ENCODE data around the gene ENPP6. TPM values are rescaled to one million over a fixed set of nuclear protein-coding genes. Genes with fewer than 3 reads are reported as not detected.

Gene ENPP6
- polyA plus RNA-seq, 1 of the 3 experiments (the other 2 are of a cell fraction), result not detected

DNA sequence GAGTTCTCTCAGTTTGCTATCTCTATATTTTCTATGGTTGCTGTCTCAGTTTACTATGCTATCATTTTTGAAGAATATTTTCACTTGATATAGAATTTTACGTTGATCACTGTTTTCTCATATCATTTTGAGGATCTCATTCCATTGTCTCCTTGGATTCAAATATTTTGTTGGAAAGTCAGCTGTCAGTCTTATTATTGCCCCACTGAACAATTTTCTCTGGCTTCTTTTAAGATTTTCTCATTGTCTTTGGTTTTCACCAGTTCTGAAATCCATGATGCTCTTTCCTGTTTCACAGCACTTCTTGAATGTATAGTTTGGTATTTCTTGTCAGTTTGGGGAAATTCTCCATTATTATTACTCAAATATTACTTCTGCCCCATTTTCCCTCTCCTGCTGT, 81.1 kb downstream of the ENPP6 start:
- WGBS (ENCODE audit: low lambda C conversion rate), result 15% methylated on average over 1 of the region's 1 CpG

DNA sequence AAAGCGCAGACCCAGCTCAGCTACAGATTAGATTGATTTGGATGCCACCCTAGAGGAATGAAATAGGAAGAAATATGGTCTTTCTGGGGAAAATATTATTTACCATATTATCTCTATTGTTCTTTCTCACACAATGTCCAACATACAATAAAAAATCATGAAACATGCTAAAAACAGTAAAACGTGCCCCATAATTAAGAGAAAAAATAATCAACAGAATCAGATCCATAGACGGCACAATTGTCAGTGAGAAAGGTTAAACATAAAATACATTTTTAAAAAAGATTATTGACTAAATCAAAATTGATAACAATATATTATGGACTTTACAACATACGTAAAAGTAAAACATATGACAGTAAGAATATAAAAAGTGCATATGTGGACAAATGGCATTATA, 90.9 kb downstream of the ENPP6 start:
- no peaks in the 10 kb centered on the region for H3F3A ChIP-seq (replicated peaks; ENCODE audit: insufficient read depth)
- CTCF ChIA-PET, result interaction anchor here (1.9 kb wide), 1 partner anchor 27 kb away, joined by 5 read pairs; no protein-coding TSS in a partner anchor
- 27% methylated on average over 4 of the region's 4 CpGs for WGBS (ENCODE audit: low lambda C conversion rate)
- no peak for DNase-seq
- no peak overlapping the region for H3K4me3 ChIP-seq (ENCODE audit: low read depth in 2 of 2, low read length in 1 of 2)
- H3K9me2 ChIP-seq, result no peaks in the 10 kb centered on the region
- no peaks in the 10 kb centered on the region for H3K36me3 ChIP-seq (replicated peaks in 1 of 2; ENCODE audit: control insufficient read depth in 1 of 2, insufficient read depth in 2 of 2, low read length in 1 of 2)
- H3K79me2 ChIP-seq (ENCODE audit: insufficient read depth), result no peaks in the 10 kb centered on the region
- H3K4me1 ChIP-seq (ENCODE audit: control insufficient read depth in 1 of 2, insufficient read depth in 2 of 2, low read depth in 1 of 2, low read length in 1 of 2), result no peaks in the 10 kb centered on the region
- H4K20me1 ChIP-seq (ENCODE audit: insufficient read depth), result no peaks in the 10 kb centered on the region
- H3K9ac ChIP-seq, result no peak overlapping the region
- no peak overlapping the region for H2AFZ ChIP-seq (ENCODE audit: low read depth)
- no peak overlapping the region for H3K27ac ChIP-seq (ENCODE audit: low read depth in 2 of 2, low read length in 1 of 2)
- no peaks in the 10 kb centered on the region for H3K27me3 ChIP-seq (ENCODE audit: insufficient read depth)
- POLR2A ChIA-PET, result no interaction called here
- H3K4me2 ChIP-seq, result no peak overlapping the region
- no peaks in the 10 kb centered on the region for H3K9me3 ChIP-seq
- TF ChIP-seq, protein P1, sequence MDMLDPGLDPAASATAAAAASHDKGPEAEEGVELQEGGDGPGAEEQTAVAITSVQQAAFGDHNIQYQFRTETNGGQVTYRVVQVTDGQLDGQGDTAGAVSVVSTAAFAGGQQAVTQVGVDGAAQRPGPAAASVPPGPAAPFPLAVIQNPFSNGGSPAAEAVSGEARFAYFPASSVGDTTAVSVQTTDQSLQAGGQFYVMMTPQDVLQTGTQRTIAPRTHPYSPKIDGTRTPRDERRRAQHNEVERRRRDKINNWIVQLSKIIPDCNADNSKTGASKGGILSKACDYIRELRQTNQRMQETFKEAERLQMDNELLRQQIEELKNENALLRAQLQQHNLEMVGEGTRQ (IDR thresholded peaks at IDR 0.05; ENCODE audit: borderline replicate concordance, low read depth, low read length), result no peak
- no peak for TF ChIP-seq MXI1 (IDR thresholded peaks at IDR 0.05; ENCODE audit: low read depth, low read length)
- TF ChIP-seq GABPA (IDR thresholded peaks at IDR 0.05; ENCODE audit: low read depth), result no peak
- no peak for TF ChIP-seq GATA2 (CRISPR knock-in tag; IDR thresholded peaks at IDR 0.05)
- TF ChIP-seq RCOR1 (IDR thresholded peaks at IDR 0.05; ENCODE audit: low read length), result no peak
- TF ChIP-seq, protein P2, sequence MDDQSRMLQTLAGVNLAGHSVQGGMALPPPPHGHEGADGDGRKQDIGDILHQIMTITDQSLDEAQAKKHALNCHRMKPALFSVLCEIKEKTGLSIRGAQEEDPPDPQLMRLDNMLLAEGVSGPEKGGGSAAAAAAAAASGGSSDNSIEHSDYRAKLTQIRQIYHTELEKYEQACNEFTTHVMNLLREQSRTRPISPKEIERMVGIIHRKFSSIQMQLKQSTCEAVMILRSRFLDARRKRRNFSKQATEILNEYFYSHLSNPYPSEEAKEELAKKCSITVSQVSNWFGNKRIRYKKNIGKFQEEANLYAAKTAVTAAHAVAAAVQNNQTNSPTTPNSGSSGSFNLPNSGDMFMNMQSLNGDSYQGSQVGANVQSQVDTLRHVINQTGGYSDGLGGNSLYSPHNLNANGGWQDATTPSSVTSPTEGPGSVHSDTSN (IDR thresholded peaks at IDR 0.05), result no peak
- no peak for TF ChIP-seq EZH2phosphoT487 (IDR thresholded peaks at IDR 0.05; ENCODE audit: borderline replicate concordance, low read depth)
- TF ChIP-seq YY1 (IDR thresholded peaks at IDR 0.05; ENCODE audit: low read depth), result no peak
- no peak for TF ChIP-seq TEAD4 (IDR thresholded peaks at IDR 0.05; ENCODE audit: borderline replicate concordance, insufficient read depth)
- no peak for TF ChIP-seq POLR2AphosphoS5 (IDR thresholded peaks at IDR 0.05; ENCODE audit: low read depth, low read length)
- no peak for TF ChIP-seq RFX5 (IDR thresholded peaks at IDR 0.05; ENCODE audit: low read length)
- TF ChIP-seq, protein P3, sequence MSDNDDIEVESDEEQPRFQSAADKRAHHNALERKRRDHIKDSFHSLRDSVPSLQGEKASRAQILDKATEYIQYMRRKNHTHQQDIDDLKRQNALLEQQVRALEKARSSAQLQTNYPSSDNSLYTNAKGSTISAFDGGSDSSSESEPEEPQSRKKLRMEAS (IDR thresholded peaks at IDR 0.05; ENCODE audit: low read depth), result no peak

More for the DNA sequence above, 81.1 kb downstream of the ENPP6 start:
- CTCF ChIA-PET, result interaction anchor here (0.9 kb wide), 1 partner anchor 28 kb away, joined by 3 read pairs; no protein-coding TSS in a partner anchor
- Histone ChIP-seq H4K20me1 (ENCODE audit: insufficient read depth) (no peaks in the 10 kb centered on the region), H2AFZ (ENCODE audit: low read depth) (no peak overlapping the region), H3K79me2 (ENCODE audit: insufficient read depth) (no peaks in the 10 kb centered on the region), H3K27ac (ENCODE audit: low read depth in 2 of 2, low read length in 1 of 2) (no peak overlapping the region), H3K4me1 (ENCODE audit: control insufficient read depth in 1 of 2, insufficient read depth in 2 of 2, low read depth in 1 of 2, low read length in 1 of 2) (no peaks in the 10 kb centered on the region), H3K27me3 (ENCODE audit: insufficient read depth) (no peaks in the 10 kb centered on the region), H3K36me3 (replicated peaks in 1 of 2; ENCODE audit: control insufficient read depth in 1 of 2, insufficient read depth in 2 of 2, low read length in 1 of 2) (no peaks in the 10 kb centered on the region), H3K9ac (no peak overlapping the region), H3K9me3 (peaks cover 7% of the 10 kb centered on the region; the same call in 1 of the 2 replicates), H3K9me2 (no peaks in the 10 kb centered on the region), H3K4me3 (ENCODE audit: low read depth in 2 of 2, low read length in 1 of 2) (no peak overlapping the region), H3K4me2 (no peak overlapping the region), H3F3A (replicated peaks; ENCODE audit: insufficient read depth) (no peaks in the 10 kb centered on the region)
- TF ChIP-seq FOXM1 (IDR thresholded peaks at IDR 0.05; ENCODE audit: low read depth), result no peak
- TF ChIP-seq RAD21 (IDR thresholded peaks at IDR 0.05; ENCODE audit: low read length), result no peak
- no peak for TF ChIP-seq YY1 (IDR thresholded peaks at IDR 0.05; ENCODE audit: low read depth)
- TF ChIP-seq, protein P4, sequence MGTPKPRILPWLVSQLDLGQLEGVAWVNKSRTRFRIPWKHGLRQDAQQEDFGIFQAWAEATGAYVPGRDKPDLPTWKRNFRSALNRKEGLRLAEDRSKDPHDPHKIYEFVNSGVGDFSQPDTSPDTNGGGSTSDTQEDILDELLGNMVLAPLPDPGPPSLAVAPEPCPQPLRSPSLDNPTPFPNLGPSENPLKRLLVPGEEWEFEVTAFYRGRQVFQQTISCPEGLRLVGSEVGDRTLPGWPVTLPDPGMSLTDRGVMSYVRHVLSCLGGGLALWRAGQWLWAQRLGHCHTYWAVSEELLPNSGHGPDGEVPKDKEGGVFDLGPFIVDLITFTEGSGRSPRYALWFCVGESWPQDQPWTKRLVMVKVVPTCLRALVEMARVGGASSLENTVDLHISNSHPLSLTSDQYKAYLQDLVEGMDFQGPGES (IDR thresholded peaks at IDR 0.05; ENCODE audit: low read depth, low read length), result no peak
- no peak for TF ChIP-seq RFX5 (IDR thresholded peaks at IDR 0.05; ENCODE audit: low read length)
- TF ChIP-seq RXRA (IDR thresholded peaks at IDR 0.05; ENCODE audit: borderline replicate concordance, low read depth), result no peak
- no peak for TF ChIP-seq FOSL2 (IDR thresholded peaks at IDR 0.05; ENCODE audit: borderline replicate concordance, low read depth)
- no peak for TF ChIP-seq JUND (IDR thresholded peaks at IDR 0.05)
- TF ChIP-seq NFIC (IDR thresholded peaks at IDR 0.05; ENCODE audit: borderline replicate concordance), result no peak
- TF ChIP-seq, protein P1 (IDR thresholded peaks at IDR 0.05; ENCODE audit: borderline replicate concordance, low read depth, low read length), result no peak
- TF ChIP-seq, protein P5, sequence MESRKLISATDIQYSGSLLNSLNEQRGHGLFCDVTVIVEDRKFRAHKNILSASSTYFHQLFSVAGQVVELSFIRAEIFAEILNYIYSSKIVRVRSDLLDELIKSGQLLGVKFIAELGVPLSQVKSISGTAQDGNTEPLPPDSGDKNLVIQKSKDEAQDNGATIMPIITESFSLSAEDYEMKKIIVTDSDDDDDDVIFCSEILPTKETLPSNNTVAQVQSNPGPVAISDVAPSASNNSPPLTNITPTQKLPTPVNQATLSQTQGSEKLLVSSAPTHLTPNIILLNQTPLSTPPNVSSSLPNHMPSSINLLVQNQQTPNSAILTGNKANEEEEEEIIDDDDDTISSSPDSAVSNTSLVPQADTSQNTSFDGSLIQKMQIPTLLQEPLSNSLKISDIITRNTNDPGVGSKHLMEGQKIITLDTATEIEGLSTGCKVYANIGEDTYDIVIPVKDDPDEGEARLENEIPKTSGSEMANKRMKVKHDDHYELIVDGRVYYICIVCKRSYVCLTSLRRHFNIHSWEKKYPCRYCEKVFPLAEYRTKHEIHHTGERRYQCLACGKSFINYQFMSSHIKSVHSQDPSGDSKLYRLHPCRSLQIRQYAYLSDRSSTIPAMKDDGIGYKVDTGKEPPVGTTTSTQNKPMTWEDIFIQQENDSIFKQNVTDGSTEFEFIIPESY (IDR thresholded peaks at IDR 0.05; ENCODE audit: borderline replicate concordance, low read depth), result no peak
- POLR2A ChIA-PET, result no interaction called here
- DNase-seq, result no peak

All from SK-N-SH (cell line).